DOHH2 (cell line): ENCODE data around the gene HMX2.

ENCODE experiments used
- EZH2phosphoT487 ChIP-seq: fragments of 200-600 bp; sonication (generic); IDR thresholded peaks from 2 replicates; pipeline ENCODE4 v1.6.1; 2017; ENCODE audit warnings: borderline replicate concordance, mild to moderate bottlenecking, antibody characterized with exemption, low read length, moderate library complexity, mixed read lengths
- TF ChIP-seq, protein P1 (sequence below): fragments of 200-600 bp; sonication (generic); IDR thresholded peaks from one replicate; pipeline ENCODE4 v1.5.1; 2014; ENCODE audit warnings: antibody characterized with exemption, mild to moderate bottlenecking, low read depth, low read length; ENCODE audit not compliant: poor library complexity, severe bottlenecking

GRCh38 chr10:123100030-123100762 is 47.7 kb upstream of the HMX2 start:
- TF ChIP-seq, protein P1, sequence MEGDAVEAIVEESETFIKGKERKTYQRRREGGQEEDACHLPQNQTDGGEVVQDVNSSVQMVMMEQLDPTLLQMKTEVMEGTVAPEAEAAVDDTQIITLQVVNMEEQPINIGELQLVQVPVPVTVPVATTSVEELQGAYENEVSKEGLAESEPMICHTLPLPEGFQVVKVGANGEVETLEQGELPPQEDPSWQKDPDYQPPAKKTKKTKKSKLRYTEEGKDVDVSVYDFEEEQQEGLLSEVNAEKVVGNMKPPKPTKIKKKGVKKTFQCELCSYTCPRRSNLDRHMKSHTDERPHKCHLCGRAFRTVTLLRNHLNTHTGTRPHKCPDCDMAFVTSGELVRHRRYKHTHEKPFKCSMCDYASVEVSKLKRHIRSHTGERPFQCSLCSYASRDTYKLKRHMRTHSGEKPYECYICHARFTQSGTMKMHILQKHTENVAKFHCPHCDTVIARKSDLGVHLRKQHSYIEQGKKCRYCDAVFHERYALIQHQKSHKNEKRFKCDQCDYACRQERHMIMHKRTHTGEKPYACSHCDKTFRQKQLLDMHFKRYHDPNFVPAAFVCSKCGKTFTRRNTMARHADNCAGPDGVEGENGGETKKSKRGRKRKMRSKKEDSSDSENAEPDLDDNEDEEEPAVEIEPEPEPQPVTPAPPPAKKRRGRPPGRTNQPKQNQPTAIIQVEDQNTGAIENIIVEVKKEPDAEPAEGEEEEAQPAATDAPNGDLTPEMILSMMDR, result no peak
- no peak for TF ChIP-seq EZH2phosphoT487
